GM12892 (cell line): ENCODE results near the gene ARMH1.

Source experiments
- POLR2A ChIP-seq: IDR thresholded peaks from 2 replicates; pipeline ENCODE4 v1.6.1; 2011; ENCODE audit warnings: low read depth, low read length, control low read depth
- POLR2AphosphoS5 ChIP-seq: IDR thresholded peaks from 2 replicates; pipeline ENCODE4 v1.6.1; 2011; ENCODE audit warnings: low read depth, low read length, control low read depth

DNA sequence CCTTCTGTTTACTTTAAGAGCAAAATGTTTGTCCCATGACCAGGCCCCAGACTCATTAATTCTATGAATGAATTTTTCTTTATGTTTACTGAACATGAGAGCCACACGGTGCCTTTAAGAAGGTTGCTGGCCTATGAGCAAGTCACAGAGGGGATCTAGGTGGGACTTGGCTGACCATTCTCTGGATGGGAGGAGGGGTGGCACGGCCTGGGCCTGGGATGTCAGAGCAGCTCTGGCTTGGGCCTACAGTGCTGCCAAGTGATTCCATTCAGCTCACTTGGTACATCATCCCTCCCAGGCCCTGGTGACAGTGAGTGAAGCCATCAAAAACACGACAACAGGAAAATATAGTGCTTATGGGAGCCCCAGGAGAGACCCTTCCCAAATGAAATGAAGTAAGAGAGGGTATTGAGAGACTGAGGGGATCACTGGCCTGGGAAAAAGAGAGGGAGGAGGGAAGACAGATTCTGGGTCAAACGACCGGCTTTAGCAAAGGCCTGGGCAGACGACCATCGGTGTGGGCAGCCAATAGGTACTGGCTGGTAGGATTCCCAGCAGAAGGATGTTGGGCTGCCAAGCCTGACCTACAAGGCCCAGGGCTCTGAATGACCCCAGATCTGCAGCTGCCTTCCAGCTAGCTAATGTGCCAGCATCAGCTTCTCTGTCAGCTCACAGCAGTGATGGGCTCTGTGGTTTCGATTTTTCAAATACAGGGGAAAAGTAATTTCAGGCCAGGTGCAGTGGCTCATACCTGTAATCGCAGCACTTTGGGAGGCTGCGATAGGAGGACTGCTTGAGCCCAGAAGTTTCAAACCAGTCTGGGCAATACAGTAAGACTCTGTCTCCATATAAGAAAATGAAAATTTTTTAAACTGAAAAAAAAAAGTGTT, 3.5 kb upstream of the ARMH1 start:
- no peak for TF ChIP-seq POLR2AphosphoS5
- no peak for TF ChIP-seq POLR2A
